HG02840 (cell line): Measurements from ENCODE around the gene HHATL.

Source experiments
- ATAC-seq: cut with Tn5 transposase; IDR thresholded peaks from one replicate; pipeline ENCODE4 v1.9.1; 2021; ENCODE audit warnings: mild to moderate bottlenecking, moderate library complexity, moderate number of reproducible peaks; ENCODE audit not compliant: unreplicated experiment, low FRiP score

Gene HHATL

GRCh38 chr3:42714171-42714852, 11.7 kb upstream of the HHATL start:
- ATAC-seq = no peak

GRCh38 chr3:42713747-42714146, 11.1 kb upstream of the HHATL start:
- no peak for ATAC-seq

- no peak for ATAC-seq
Measured at GRCh38 chr3:42712688-42713372, 10.2 kb upstream of the HHATL start.

- ATAC-seq = no peak
Measured at GRCh38 chr3:42712344-42712648, 9.7 kb upstream of the HHATL start.

GRCh38 chr3:42711491-42712343, 9.1 kb upstream of the HHATL start:
- ATAC-seq = no peak

- ATAC-seq = no peak
Measured at GRCh38 chr3:42710323-42711021, 7.9 kb upstream of the HHATL start.

GRCh38 chr3:42709621-42710020, 7.0 kb upstream of the HHATL start:
- ATAC-seq = no peak

- ATAC-seq = no peak
Measured at GRCh38 chr3:42708611-42709151, 6.1 kb upstream of the HHATL start.

- ATAC-seq = no peak
Measured at GRCh38 chr3:42707620-42708355, 5.2 kb upstream of the HHATL start.

GRCh38 chr3:42706721-42707619, 4.4 kb upstream of the HHATL start:
- no peak for ATAC-seq

- ATAC-seq = no peak
Measured at GRCh38 chr3:42705962-42706585, 3.5 kb upstream of the HHATL start.

- no peak for ATAC-seq
Measured at GRCh38 chr3:42705058-42705767, 2.6 kb upstream of the HHATL start.

- ATAC-seq = no peak
Measured at GRCh38 chr3:42704136-42704841, 1.7 kb upstream of the HHATL start.

- ATAC-seq = no peak
Measured at GRCh38 chr3:42703695-42704025, 1.1 kb upstream of the HHATL start.

- ATAC-seq = no peak
Measured at GRCh38 chr3:42702982-42703694, 540 bp upstream of the HHATL start.

GRCh38 chr3:42701371-42702065, 1.1 kb downstream of the HHATL start:
- no peak for ATAC-seq
